Measurements from ENCODE around the gene PPP2R2D. TPM values are rescaled to one million over a fixed set of nuclear protein-coding genes. Genes with fewer than 3 reads are reported as not detected.

PPP2R2D gene
- polyA plus RNA-seq, 1 donor (not counting 4 experiments of a cell fraction or from before 2014, with no cell fraction given): 49.1 TPM

- no peaks in the 10 kb centered on the region for H3K9me1 ChIP-seq (ENCODE audit: control insufficient read depth, extremely low read depth, insufficient read depth, low read length)
- FAIRE-seq: no peak
Measured at GRCh38 chr10:131963350-131963749, 62.5 kb downstream of the PPP2R2D start.

GRCh38 chr10:131963811-131964210, 63.0 kb downstream of the PPP2R2D start:
- H3K36me3 ChIP-seq (ENCODE audit: control insufficient read depth in 2 of 2, extremely low read depth in 1 of 2, insufficient read depth in 2 of 2, low read length in 2 of 2): peaks cover 12 to 21% of the 10 kb centered on the region in 2 experiments
- no peak for DNase-seq (ENCODE audit: low read depth, low spot score)
- no peak overlapping the region for H2AFZ ChIP-seq (ENCODE audit: control insufficient read depth, low read length)
- H3K79me2 ChIP-seq (ENCODE audit: control insufficient read depth, insufficient read depth, low read length): no peaks in the 10 kb centered on the region
- H4K20me1 ChIP-seq (ENCODE audit: control insufficient read depth, extremely low read depth, insufficient read depth, low read length): no peaks in the 10 kb centered on the region
- no peaks in the 10 kb centered on the region for H3K9me1 ChIP-seq (ENCODE audit: control insufficient read depth, extremely low read depth, insufficient read depth, low read length)
- dilution Hi-C loops (cut with MboI; ENCODE audit: extremely low pct_ligation_motif_present, low sequenced_read_pairs): no loop called here
- TF ChIP-seq EZH2 (IDR thresholded peaks at IDR 0.05; ENCODE audit: low read length) (no peak), CTCF (optimal IDR thresholded peaks at IDR 0.05 in 1 of 3, IDR thresholded peaks at IDR 0.05 in 1 of 3, conservative IDR thresholded peaks at IDR 0.05 in 1 of 3; ENCODE audit: extremely low read depth in 1 of 3, insufficient read depth in 2 of 3, low read length in 3 of 3) (no peak)
- H3K4me1 ChIP-seq (ENCODE audit: control insufficient read depth, extremely low read depth, insufficient read depth, low read length): no peaks in the 10 kb centered on the region
- no peak overlapping the region for H3K27ac ChIP-seq (ENCODE audit: control insufficient read depth, insufficient read depth, low read length)
- H3K4me2 ChIP-seq (ENCODE audit: control insufficient read depth, extremely low read depth, insufficient read depth, low read depth, low read length): no peak overlapping the region
- H3K4me3 ChIP-seq (ENCODE audit: control insufficient read depth in 2 of 3, extremely low read depth in 1 of 3, insufficient read depth in 2 of 3, low read depth in 1 of 3, low read length in 3 of 3): no peak overlapping the region
- no peaks in the 10 kb centered on the region for H3K9me3 ChIP-seq (ENCODE audit: control insufficient read depth, low read depth, low read length)
- no peak overlapping the region for H3K9ac ChIP-seq (ENCODE audit: control insufficient read depth, extremely low read depth, insufficient read depth, low read length)
- no peaks in the 10 kb centered on the region for H3K27me3 ChIP-seq (ENCODE audit: control insufficient read depth, extremely low read depth, insufficient read depth, low read length)
- FAIRE-seq: no peak

More at GRCh38 chr10:131963350-131963749, 62.5 kb downstream of the PPP2R2D start:
- Histone ChIP-seq H3K27ac (ENCODE audit: control insufficient read depth, insufficient read depth, low read length) (no peak overlapping the region), H3K27me3 (ENCODE audit: control insufficient read depth, extremely low read depth, insufficient read depth, low read length) (no peaks in the 10 kb centered on the region), H3K9ac (ENCODE audit: control insufficient read depth, extremely low read depth, insufficient read depth, low read length) (no peak overlapping the region), H3K4me3 (ENCODE audit: control insufficient read depth in 2 of 3, extremely low read depth in 1 of 3, insufficient read depth in 2 of 3, low read depth in 1 of 3, low read length in 3 of 3) (no peak overlapping the region), H3K79me2 (ENCODE audit: control insufficient read depth, insufficient read depth, low read length) (no peaks in the 10 kb centered on the region), H3K4me2 (ENCODE audit: control insufficient read depth, extremely low read depth, insufficient read depth, low read depth, low read length) (no peak overlapping the region), H4K20me1 (ENCODE audit: control insufficient read depth, extremely low read depth, insufficient read depth, low read length) (no peaks in the 10 kb centered on the region), H3K4me1 (ENCODE audit: control insufficient read depth, extremely low read depth, insufficient read depth, low read length) (no peaks in the 10 kb centered on the region), H3K9me3 (ENCODE audit: control insufficient read depth, low read depth, low read length) (no peaks in the 10 kb centered on the region), H2AFZ (ENCODE audit: control insufficient read depth, low read length) (no peak overlapping the region), H3K36me3 (ENCODE audit: control insufficient read depth in 2 of 2, extremely low read depth in 1 of 2, insufficient read depth in 2 of 2, low read length in 2 of 2) (peaks cover 13 to 20% of the 10 kb centered on the region in 2 experiments)
- TF ChIP-seq CTCF (optimal IDR thresholded peaks at IDR 0.05 in 1 of 3, IDR thresholded peaks at IDR 0.05 in 1 of 3, conservative IDR thresholded peaks at IDR 0.05 in 1 of 3; ENCODE audit: extremely low read depth in 1 of 3, insufficient read depth in 2 of 3, low read length in 3 of 3): no peak
- no peak for TF ChIP-seq EZH2 (IDR thresholded peaks at IDR 0.05; ENCODE audit: low read length)
- dilution Hi-C loops (cut with MboI; ENCODE audit: extremely low pct_ligation_motif_present, low sequenced_read_pairs): no loop called here
- DNase-seq (ENCODE audit: low read depth, low spot score): no peak

All from keratinocyte (primary cell).